Measurements from ENCODE around the gene POLR1E.

DNA sequence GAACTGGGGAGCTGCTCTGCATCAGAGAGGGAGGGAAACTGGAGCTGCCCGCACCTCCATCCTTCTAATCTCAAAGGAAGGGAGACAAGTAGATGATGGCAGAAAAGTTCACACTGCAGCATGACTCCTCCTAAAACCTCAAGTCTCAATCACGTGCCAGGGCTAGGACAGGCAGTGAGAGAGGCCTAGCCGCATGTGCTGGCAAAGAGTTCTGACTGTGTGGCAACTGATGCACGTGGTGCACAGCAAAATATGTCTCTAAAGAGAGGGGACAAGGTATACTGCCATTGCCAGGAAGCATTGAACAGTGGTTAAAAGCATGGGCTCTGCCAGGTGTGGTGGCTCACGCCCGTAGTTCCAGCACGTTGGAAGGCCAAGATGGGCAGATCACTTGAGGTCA lies 52.4 kb downstream of the POLR1E start:
- TF ChIP-seq, protein P1, sequence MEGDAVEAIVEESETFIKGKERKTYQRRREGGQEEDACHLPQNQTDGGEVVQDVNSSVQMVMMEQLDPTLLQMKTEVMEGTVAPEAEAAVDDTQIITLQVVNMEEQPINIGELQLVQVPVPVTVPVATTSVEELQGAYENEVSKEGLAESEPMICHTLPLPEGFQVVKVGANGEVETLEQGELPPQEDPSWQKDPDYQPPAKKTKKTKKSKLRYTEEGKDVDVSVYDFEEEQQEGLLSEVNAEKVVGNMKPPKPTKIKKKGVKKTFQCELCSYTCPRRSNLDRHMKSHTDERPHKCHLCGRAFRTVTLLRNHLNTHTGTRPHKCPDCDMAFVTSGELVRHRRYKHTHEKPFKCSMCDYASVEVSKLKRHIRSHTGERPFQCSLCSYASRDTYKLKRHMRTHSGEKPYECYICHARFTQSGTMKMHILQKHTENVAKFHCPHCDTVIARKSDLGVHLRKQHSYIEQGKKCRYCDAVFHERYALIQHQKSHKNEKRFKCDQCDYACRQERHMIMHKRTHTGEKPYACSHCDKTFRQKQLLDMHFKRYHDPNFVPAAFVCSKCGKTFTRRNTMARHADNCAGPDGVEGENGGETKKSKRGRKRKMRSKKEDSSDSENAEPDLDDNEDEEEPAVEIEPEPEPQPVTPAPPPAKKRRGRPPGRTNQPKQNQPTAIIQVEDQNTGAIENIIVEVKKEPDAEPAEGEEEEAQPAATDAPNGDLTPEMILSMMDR (conservative IDR thresholded peaks at IDR 0.05): no peak
- no peak for TF ChIP-seq EZH2 (IDR thresholded peaks at IDR 0.05; ENCODE audit: low read depth)
